ENCODE measurements around the gene LRRC72.
"Not testable (repeated sequence)": the region's sequence is repeated elsewhere in the genome, so short reads cannot be mapped to it uniquely, and the experiment has no call there.

The LRRC72 gene

DNA sequence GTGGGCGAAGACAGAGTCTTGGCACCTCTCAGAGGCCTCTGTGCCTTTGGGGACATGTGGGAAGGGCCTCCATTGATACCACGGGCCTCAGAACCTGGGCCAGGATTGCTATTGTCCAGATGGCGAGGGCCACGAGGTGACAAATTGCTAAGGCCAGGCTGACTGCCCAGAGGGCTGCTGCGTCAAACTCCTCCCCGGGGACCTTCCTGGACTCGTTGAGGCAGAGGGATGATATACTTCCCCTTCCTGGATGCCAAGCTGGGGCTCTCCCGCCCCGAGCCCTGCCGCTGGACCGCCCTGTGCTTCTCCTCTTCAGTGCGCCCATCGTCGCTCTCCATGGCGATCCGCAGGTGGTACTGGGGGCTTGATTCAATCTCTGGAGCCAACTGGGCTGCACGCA, 58.9 kb downstream of the LRRC72 start:
- no peak for DNase-seq

DNA sequence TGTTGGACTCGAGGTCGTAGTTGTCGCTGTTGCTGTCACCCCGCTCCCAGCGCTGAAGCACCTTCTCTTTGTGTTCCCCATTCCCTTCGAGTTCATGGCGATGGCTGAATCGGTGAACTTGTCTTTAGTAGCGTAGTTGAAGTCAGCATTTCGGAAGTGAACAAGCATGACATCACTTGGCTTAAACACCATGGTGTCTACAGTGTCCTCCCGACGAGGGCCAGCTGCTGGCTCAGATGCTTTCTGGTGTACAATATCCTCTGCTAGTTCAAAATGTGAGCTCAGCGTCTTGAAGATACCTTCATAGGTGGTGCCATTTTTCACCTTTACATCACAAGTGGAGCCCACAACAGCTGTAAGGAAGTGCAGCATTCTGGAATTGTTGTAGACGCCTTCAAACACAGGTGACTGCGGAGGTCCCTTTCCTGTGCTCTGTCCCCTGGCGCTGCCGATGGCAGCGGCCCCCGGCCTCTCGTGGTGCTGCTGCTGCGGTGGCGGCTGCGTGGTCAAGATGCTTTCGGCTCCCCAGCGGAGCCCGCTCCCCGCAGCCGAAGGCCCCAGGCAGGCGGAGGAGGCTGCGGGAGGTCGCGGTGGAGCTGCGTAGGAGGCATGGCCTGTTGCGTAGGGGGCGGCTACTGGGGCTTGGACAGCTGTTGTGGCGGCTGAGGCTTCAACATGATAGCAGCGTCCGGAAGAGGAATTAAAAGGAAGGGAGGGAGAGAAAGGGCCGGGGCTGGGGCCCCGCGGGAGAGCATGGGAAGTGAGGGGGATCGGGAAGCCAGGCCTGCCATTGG, 59.7 kb downstream of the LRRC72 start:
- no peak for DNase-seq

DNA sequence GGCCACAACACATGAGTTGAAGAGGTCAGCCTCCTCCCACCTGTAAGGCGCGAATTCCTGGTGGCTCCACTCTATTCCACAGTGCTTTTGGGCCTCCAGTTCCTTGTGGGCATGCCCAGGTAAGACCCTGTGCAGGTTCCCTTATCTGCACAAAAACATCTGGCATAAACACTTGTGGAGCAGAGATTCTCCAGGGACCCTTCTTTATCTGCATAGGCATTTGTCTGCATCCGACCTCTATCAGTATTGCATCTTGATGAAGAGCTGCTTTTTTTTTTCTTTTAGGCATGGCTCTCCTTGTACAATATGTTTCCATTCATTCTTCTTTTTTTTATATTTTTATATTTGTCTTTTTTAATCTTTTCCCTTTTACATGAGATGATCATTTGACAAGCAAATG, 60.5 kb downstream of the LRRC72 start:
- DNase-seq = no peak

DNA sequence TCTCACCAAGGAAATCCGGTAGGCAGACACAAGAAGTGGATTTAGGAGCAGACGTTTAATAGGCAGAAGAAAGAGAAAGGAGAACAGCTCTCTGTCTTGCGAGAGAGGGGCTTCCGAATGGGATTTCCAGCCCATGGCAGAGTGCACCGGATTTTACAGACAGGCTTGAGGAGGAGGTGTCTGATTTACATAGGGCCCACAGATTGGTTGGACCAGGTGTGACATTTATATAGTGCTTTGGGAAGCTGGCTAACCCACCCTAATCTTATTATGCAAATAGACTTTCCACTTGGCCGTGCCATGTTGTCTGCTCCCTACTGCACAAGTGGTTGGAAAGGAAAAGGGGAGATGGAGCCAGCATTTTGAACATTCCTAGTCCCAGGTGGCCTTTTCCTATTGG, 61.2 kb downstream of the LRRC72 start:
- no peak for DNase-seq

DNA sequence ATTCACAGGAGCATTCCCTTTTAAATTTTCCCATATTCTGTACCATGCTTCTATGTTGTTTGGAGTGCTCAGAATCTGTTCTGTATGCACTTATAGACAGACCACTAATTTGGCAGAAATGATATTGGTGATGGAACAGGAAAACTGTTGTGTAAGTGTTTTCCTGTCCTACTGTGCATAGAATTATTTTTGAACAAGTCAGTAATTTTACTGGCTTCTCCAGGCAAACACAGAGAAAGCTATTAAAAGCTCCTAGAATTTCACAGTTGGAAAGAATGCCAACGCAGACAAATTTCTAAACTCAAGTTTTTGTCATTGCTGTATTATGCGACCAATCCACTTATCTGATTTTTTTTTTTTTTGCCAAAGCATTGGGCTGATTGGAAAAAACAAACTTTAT, 63.3 kb downstream of the LRRC72 start:
- no peak for DNase-seq

DNA sequence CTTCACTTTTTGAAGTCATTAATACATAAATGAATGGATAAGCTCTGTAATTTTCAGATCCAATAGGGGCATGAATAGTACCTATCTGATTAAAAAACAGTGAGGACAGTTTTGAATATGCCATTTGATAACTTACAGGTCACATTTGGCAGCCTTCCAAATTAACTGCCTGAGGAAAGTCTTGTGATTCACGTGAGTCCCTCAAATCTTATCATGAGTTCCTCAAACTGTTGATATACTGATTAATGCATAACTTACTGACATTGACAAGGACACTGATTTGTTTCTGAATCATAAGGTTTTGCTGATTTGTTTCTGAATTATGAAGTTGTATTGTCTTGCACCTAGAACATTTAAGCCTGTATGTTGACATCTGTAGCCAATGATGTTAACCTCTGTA, 63.8 kb downstream of the LRRC72 start:
- no peak for DNase-seq

DNA sequence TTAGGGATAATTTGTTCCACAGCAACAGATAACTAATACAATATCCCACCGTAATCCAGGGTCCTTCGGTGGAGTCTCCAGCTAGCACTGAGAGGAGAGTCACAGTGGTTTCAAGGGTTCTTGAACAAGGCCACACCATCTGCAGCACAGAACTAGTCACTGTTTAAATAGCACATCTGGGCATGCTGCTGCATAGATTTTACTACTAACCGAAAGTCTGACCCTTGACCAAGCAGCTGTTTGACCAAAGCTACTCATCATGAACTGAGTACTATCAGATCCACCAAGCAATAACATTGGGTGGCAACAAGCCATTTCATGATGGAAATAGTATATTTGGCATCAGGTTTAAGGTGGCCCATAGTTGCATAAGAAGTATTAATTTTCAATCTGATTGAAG, 65.8 kb downstream of the LRRC72 start:
- DNase-seq = no peak

DNA sequence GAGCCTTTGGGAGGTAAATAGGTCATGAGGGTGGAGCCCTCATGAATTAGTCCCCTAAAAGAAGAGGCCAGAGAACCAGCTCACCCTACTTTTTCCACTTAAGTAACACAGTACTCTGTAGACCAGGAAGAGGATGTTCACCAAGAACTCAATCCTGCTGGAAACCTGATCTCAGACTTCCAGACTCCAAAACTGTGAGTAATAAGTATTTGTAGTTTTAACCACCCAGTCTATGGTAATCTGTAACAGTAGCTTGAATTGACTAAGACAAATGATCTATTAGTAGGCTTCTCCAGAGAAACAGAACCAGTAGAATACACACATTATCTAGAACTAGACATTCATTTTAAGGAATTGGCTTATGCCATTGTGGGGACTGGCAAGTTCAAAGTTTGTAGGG, 67.4 kb downstream of the LRRC72 start:
- no peak for DNase-seq

DNA sequence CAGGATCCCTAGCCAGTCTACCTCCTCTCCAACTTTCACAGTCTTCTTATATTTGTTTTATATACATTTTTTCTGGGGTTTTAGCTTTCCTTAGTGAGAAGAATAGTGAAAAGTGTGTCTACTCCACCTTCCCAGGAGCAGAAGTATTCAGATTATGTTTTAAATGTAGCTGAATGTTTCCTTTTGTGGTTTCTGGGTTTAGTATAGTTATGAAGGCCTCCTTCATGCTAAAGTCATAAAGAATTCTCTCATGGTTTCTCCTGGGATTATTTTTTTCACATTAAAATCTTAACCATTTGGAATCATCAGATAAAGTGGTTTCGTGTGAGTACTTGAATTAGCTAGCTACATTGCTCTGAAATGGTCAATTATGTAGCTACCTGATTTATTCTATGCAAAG, 68.1 kb downstream of the LRRC72 start:
- no peak for DNase-seq

DNA sequence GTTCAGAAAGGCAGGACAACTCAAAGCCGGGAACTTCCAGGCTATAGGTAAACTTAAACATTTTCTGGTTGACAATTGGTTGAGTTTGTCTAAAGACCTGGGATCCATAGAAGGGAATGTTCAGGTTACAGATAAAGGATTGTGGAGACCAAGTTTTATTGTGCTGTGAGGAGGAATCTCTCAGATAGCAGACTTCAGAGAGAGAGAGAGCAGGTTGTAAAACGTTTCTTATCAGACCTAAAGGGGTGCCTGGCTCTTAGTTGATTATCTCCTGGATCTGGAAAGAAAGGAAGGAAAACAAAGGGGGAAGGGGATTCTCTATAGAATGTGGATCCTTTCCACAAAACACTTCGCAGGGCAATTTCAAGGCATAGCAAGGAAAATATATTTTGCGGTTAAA, 69.0 kb downstream of the LRRC72 start:
- not testable (repeated sequence) for DNase-seq

DNA sequence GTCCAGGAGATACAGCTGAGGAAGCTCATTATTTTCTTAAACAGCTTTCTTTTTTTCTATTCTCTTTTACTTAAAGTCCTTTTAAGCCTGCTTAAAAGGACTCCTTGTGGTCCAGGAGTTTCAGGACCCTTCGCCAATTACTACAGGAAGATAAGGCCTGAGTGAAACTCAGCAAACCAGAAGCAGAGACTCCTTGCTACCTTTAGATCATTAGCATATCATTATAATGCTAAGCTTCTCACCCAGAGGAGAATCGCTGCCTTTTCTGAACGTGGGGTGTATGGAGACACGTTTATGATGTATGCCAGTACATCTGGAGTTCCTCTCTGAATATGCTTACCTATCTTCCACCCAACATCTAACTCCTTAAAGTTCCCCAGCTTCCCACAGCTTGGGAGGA, 71.4 kb downstream of the LRRC72 start:
- no peak for DNase-seq

DNA sequence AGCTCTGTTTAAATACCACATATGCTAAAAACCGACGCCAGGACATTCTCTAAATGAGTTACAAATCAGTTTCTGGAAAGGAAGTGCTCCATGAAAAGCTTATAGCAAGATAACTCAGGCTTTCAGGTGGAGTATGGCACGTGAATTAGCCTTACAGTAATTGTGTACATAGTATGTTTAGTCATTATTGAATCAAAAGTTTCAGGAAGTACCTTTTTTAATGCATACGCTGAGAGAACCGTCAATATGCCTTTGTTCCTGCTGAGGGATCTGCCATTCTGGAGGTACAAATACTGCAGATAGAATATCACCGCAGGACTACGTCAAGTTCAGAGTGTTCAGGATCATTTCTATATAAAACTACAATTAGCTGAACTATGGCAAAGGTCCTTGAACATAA, 73.2 kb downstream of the LRRC72 start:
- no peak for DNase-seq

DNA sequence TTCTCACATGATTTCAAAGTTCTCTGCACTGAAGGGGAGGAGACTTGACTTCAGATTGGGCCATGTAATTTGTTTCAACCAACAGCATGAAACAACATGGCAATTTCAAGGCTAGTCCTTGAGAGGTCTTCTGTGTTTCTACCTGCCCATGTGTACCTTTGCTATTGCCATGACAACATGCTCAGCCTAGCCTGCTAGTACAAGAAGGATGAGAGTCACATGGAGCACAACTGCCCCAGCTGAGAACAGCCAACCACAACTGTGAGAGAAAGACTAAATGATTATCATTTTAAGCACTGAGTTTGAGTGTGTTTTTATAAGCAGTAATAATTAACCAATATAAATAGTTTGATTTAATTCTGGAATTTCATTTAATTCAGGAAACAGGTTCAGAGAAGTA, 77.0 kb downstream of the LRRC72 start:
- DNase-seq = no peak

DNA sequence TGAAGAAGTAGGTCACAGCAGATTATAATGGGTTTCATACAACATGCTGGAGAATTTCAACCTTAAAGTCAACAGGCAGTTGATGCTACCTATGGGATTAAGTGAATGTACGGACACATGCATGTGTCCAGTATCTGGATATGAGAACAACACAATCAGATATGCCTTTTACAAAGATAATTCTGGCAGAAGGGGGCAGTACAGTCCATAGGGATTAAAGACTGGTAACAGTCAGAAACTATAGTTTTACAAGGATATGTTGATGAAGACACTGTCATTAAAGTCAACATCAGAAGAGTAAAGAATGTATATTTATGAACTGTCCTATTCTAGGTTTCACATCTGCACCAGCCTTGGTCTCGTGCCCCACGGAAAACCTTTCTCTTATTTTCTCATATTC, 77.4 kb downstream of the LRRC72 start:
- DNase-seq = no peak

DNA sequence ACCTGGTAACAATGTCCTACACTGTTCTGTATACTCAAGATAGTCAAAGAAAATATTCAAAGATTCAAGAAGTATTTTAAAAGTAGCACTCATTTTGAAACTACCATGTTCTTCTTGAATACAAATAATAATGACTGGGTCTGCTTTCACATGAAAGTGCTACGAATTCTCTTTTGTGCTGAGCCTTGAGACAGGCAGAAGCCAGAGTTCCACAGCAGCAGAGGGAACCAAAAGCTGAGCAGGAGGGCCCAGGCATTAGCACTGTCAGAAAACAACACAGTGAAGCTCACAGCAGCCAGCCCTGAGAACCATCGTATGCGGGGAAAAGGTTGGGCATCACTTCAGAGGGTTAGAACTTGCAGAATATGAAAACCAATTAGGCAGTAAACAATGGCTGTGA, 80.1 kb downstream of the LRRC72 start:
- DNase-seq = no peak

DNA sequence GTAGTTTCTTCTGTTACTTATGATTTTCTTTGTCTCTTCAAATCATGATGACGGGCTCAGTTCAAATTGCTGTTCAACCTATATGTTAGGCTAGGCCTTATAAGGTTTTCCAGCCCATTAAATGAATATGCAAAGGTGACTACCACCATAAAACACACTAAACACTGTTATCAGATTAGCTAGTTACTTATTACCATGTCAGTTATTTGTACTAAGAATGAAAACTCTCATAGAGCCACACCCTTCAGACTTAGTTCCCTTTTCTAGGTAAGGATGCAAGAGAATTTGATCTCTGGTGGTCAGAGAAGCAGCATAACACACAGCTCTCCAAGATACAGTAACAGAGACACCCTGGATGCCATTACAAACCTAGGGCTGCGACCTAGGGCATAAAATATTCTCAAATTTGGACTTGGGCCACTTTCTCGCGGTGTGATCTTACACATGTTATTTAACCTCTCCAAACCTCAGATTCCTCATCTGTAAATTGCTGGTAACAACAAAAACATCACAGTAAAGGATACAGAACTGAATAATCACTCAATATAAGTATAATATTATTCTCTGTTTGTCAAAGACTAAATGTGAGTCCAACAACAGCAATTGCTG, 83.3 kb downstream of the LRRC72 start:
- DNase-seq = no peak

DNA sequence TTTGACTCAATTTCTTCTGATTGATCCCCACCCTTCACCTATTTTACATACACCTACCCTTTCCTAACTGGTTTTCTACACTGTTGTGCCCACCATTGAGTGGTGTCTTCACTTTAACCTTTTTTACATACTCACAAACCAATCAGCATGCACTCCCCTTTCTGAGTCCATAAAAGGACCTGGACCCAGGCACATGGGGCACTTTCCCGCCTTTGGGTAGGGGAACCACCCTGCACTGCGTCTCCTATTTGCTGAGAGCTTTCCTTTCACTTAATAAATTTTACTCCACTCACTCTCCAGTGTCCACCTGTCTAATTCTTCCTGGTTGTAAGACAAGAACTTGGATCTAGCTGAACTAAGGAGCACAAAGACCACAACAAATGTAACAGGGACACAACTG, 85.1 kb downstream of the LRRC72 start:
- no peak for DNase-seq

DNA sequence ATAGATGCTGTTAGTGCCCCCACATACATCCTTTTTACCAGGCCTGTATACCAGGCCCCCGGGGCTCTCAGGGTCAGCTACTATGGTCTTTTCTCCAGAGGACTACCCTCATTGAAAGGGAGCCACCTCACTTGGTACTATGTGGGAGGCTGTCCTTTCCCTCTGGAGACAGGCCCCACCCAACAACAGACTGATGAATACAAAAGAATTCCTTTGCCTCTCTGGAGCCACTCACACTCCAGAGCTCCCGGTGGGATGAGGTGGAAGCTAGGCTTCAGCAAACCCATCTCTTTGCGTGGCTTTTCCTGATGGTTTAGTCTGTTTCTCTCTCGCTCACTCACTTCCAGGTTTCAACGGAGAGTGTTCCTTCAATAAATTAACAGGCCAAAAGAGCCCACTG, 88.6 kb downstream of the LRRC72 start:
- no peak for DNase-seq

DNA sequence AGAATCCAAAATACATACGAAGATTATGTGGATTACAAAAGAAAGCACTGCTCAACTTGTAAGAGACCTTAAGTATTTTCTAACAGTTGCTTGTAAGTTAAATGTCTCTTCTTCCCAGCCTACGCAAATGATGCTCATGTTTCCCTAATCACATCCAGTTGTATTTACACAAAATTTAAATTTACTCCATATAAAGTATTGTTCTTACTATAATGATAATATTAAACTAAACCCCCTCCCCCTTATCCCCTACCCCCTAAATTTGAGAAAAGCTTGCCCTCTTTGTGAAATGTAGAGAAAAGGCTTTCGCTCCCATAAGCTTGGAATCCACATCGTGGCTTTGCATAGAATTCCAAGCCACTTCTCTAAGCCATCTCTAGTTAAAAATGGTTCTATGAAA, 89.5 kb downstream of the LRRC72 start:
- no peak for DNase-seq

DNA sequence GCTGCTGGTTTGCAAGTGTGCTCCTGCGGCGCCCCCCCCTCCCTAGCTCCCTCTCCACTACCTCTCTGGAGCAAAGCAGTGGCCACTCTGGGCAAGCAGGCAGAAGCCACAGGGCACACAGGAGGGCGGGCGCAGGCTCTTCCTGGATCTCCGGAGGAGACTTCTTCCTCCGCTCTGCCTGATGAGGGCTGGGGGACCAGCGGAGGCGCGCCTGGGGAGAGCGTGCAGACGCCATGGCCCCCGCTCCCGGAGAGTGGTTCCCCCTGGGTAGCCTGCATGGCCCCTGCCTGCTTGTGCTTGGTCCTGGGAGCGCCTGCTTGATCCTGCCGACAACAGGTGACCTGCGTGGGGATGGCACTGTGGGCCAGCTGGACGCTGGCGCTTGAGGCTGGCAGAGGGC, 89.9 kb downstream of the LRRC72 start:
- DNase-seq = no peak

DNA sequence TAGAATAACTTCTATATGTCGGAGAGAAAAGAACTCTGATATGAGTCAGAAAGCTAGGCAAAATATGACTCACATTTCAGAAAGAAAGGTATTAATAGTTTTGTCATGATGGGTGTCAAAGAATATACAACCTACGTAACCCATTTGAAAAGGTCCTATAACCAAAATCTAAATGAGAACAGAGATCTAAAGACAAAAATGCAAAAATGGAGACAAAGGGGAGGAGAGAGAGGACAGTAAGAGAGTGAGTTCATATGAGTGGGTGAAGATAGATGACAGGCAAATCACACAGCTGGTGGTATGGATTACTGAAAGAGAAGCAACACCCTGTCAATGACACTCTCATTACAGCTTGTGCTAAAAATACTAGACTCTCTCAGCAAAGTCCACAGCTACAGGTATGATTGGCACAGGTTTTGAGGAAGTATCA, 93.4 kb downstream of the LRRC72 start:
- DNase-seq = no peak

DNA sequence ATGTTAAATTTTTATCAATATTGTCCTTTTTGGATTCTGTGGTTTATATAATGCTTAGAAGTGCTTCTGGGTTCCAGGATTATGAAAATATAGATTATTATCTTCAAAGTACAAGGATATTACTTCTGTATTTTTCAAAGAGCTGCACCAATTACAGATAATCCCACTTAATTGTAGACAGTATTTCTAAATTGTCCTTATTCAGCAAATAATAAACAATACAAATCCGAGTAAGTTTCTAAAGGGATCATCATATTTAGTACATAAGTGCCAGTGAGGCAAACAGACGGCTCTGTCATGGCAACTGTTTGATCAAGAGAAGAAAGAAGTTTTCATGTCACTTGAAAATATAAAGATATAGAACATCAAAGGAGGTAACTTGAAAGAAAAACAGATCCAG, 99.8 kb downstream of the LRRC72 start:
- DNase-seq = no peak

DNA sequence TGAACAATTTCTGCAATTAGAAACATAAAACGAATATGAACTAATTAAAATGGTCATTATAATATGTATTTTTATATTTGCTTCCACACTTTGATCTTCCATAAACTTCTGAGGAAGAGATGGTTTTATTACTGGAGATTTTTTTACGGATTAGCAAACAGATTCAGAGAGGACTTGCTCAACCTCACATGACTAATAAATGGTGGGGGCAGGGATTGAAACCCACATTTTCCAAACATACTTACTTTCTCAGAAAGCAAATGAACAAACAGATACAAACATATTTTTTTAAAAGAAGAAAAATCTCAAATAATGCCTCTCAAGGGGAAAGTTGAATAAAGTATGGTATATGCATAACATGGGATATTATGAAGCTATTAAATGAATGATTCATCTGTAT, 100.6 kb downstream of the LRRC72 start:
- no peak for DNase-seq

DNA sequence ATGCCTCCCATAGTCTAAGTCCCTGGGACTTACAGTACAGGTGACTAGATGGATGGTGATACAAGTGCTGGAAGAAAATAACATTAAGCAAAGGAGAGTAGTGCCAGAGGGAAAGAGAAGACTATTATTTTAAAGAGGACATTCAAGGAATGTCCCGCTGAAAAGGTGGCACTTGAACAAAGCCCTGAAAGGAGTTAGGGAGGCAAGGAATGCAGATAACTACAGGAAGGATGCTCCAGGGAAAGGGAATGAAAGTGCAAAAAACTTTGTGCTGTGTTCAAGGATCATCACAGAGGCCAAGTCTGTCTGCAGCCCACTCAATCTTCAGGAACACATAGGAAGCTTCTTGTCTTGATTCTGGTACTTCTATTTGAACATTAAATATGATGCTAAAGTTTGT, 104.0 kb downstream of the LRRC72 start:
- DNase-seq = no peak

All from activated gamma-delta T cell treated with Interleukin-2 at 50 U/mL for 16 hours (primary cell).